ENCODE results near the gene BNIP1.

- no peak for TF ChIP-seq POLR2A (IDR thresholded peaks at IDR 0.05)
- no peak for TF ChIP-seq CTCF (IDR thresholded peaks at IDR 0.05)
- no peak for TF ChIP-seq POLR2AphosphoS5 (IDR thresholded peaks at IDR 0.05)
These were observed 11.6 kb downstream of the BNIP1 start for GRCh38 chr5:173155912-173156311.

Measured in sigmoid colon (tissue), 4 donors.